BE2C (cell line): ENCODE results near the gene CDC42EP4. TPM values are rescaled to one million over a fixed set of nuclear protein-coding genes. Genes with fewer than 3 reads are reported as not detected.

Experiments
- DNase-seq: peaks from one replicate; pipeline ENCODE4 v3.0.0-alpha.2; 2020
- H3K27me3 ChIP-seq: fragments of 250-450 bp; sonication (Bioruptor Pico); 2 replicates; pipeline ENCODE4 v1.5.1; 2020; ENCODE audit warnings: mild to moderate bottlenecking
- H3K36me3 ChIP-seq: fragments of 250-450 bp; sonication (Bioruptor Pico); 2 replicates; pipeline ENCODE4 v1.5.1; 2020; ENCODE audit warnings: mild to moderate bottlenecking
- H3K4me1 ChIP-seq: fragments of 250-450 bp; sonication (Bioruptor Pico); 2 replicates; pipeline ENCODE4 v1.5.1; 2020
- H3K4me3 ChIP-seq: 2 replicates; pipeline ENCODE4 v1.5.1; 2011; ENCODE audit warnings: low read depth, low read length
- H3K9me3 ChIP-seq: fragments of 250-450 bp; sonication (Bioruptor Pico); 2 replicates; pipeline ENCODE4 v1.5.1; 2020
- CTCF ChIP-seq: IDR thresholded peaks from 2 replicates; pipeline ENCODE4 v1.5.1; 2012; ENCODE audit warnings: mild to moderate bottlenecking, low read depth, low read length
- polyA plus RNA-seq: library from polyadenylated mRNA; unstranded; fragments of >200 nt; gene quantifications from one replicate; pipeline ENCODE4 v1.2.1, GENCODE V29; 2012; ENCODE audit warnings: low read depth, missing spikeins; ENCODE audit not compliant: insufficient read length, insufficient read depth

Gene CDC42EP4
- polyA plus RNA-seq = 63.5 TPM

GRCh38 chr17:73311781-73312641, at the start of gene CDC42EP4:
TSS of gene CDC42EP4 (minus strand) at chr17:73312001. CDS start at chr17:73286500, 25,501 bp downstream.
- no peak for TF ChIP-seq CTCF
- peak within 1 kb of the TSS; percentile 96 for H3K4me3 ChIP-seq
- no peaks in the 10 kb centered on the region for H3K36me3 ChIP-seq
- no peaks in the 10 kb centered on the region for H3K9me3 ChIP-seq
- peaks cover 21% of the 10 kb centered on the region for H3K4me1 ChIP-seq
- no peaks in the 10 kb centered on the region for H3K27me3 ChIP-seq
- DNase-seq = peak; percentile 97

GRCh38 chr17:73360961-73361761, 49.4 kb upstream of the CDC42EP4 start:
- Histone ChIP-seq H3K27me3 (no peaks in the 10 kb centered on the region), H3K4me1 (peaks cover 36% of the 10 kb centered on the region)
- no peak for DNase-seq

GRCh38 chr17:73359987-73360410, 48.2 kb upstream of the CDC42EP4 start:
- H3K9me3 ChIP-seq = no peaks in the 10 kb centered on the region
- peaks cover 36% of the 10 kb centered on the region for H3K4me1 ChIP-seq
- no peaks in the 10 kb centered on the region for H3K36me3 ChIP-seq
- peak; percentile 37; the same call in 1 of the 2 replicates for TF ChIP-seq CTCF
- no peaks in the 10 kb centered on the region for H3K27me3 ChIP-seq
- H3K4me3 ChIP-seq = no peak overlapping the region
- peak; percentile 53 for DNase-seq

More at GRCh38 chr17:73360961-73361761, 49.4 kb upstream of the CDC42EP4 start:
- H3K36me3 ChIP-seq = no peaks in the 10 kb centered on the region
- no peaks in the 10 kb centered on the region for H3K9me3 ChIP-seq
- no peak overlapping the region for H3K4me3 ChIP-seq
- TF ChIP-seq CTCF = no peak

GRCh38 chr17:73359352-73359751, 47.6 kb upstream of the CDC42EP4 start:
- DNase-seq = no peak
- TF ChIP-seq CTCF = no peak
- Histone ChIP-seq H3K4me1 (peaks cover 36% of the 10 kb centered on the region), H3K9me3 (no peaks in the 10 kb centered on the region), H3K36me3 (no peaks in the 10 kb centered on the region), H3K4me3 (no peak overlapping the region), H3K27me3 (no peaks in the 10 kb centered on the region)

- no peaks in the 10 kb centered on the region for H3K36me3 ChIP-seq
- no peaks in the 10 kb centered on the region for H3K9me3 ChIP-seq
- H3K4me3 ChIP-seq = no peak overlapping the region
- DNase-seq = no peak
- peaks cover 36% of the 10 kb centered on the region for H3K4me1 ChIP-seq
- H3K27me3 ChIP-seq = no peaks in the 10 kb centered on the region
- TF ChIP-seq CTCF = no peak
These were observed 46.9 kb upstream of the CDC42EP4 start for GRCh38 chr17:73358668-73359067.

- no peak for DNase-seq
- no peak for TF ChIP-seq CTCF
- Histone ChIP-seq H3K4me3 (no peak overlapping the region), H3K4me1 (peaks cover 36% of the 10 kb centered on the region), H3K9me3 (no peaks in the 10 kb centered on the region), H3K36me3 (no peaks in the 10 kb centered on the region), H3K27me3 (no peaks in the 10 kb centered on the region)
These were observed 46.2 kb upstream of the CDC42EP4 start for GRCh38 chr17:73357981-73358380.
